ENCODE data around the gene CENPE. TPM values are rescaled to one million over a fixed set of nuclear protein-coding genes. Genes with fewer than 3 reads are reported as not detected.
"Not testable (repeated sequence)": the region's sequence is repeated elsewhere in the genome, so short reads cannot be mapped to it uniquely, and the experiment has no call there.

CENPE gene
- total RNA-seq, 1 donor from 2014 or later: 8.5 TPM

DNA sequence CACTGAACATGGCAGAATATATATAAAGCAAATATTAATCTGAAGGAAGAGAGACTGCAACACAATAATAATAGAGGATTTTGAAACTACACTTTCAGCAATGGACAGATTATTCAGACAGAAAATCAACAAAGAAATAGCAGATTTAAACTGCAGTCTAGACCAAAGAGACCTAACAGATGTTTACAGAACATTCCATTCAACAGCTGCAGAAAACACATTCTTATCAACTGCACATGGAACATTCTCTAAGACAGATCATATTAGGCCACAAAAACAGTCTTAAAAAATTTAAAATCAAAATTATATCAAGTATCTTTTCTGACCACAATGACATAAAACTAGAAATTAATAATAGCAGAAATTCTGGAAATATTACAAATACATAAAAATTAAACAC, 27.1 kb downstream of the CENPE start:
- TF ChIP-seq, protein P1, sequence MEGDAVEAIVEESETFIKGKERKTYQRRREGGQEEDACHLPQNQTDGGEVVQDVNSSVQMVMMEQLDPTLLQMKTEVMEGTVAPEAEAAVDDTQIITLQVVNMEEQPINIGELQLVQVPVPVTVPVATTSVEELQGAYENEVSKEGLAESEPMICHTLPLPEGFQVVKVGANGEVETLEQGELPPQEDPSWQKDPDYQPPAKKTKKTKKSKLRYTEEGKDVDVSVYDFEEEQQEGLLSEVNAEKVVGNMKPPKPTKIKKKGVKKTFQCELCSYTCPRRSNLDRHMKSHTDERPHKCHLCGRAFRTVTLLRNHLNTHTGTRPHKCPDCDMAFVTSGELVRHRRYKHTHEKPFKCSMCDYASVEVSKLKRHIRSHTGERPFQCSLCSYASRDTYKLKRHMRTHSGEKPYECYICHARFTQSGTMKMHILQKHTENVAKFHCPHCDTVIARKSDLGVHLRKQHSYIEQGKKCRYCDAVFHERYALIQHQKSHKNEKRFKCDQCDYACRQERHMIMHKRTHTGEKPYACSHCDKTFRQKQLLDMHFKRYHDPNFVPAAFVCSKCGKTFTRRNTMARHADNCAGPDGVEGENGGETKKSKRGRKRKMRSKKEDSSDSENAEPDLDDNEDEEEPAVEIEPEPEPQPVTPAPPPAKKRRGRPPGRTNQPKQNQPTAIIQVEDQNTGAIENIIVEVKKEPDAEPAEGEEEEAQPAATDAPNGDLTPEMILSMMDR (IDR thresholded peaks at IDR 0.05; ENCODE audit: partially characterized antibody, unreplicated experiment): no peak
- Mint-ChIP-seq H3K9me3 (ENCODE audit: unreplicated experiment) (peaks cover 3% of the 10 kb centered on the region), H3K4me1 (ENCODE audit: low read depth, unreplicated experiment) (no peaks in the 10 kb centered on the region), H3K27me3 (ENCODE audit: unreplicated experiment) (no peaks in the 10 kb centered on the region), H3K36me3 (ENCODE audit: unreplicated experiment) (peaks cover 11% of the 10 kb centered on the region), H3K27ac (ENCODE audit: unreplicated experiment) (no peak overlapping the region), H3K4me3 (ENCODE audit: unreplicated experiment) (no peak overlapping the region)
- no peak for DNase-seq

DNA sequence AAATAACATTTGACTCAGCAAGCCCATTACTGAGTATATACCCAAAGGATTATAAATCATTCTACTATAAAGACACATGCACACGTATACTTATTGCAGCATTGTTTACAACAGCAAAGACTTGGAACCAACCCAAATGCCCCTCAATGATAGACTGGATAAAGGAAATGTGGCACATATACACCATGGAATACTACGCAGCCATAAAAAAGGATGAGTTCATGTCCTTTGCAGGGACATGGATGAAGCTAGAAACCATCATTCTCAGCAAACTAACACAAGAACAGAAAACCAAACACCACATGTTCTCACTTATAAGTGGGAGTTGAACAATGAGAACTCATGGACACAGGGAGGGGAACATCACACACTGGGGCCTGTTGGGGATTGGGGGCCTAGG, 28.4 kb downstream of the CENPE start:
- H3K27ac Mint-ChIP-seq (ENCODE audit: unreplicated experiment); H3K9me3 Mint-ChIP-seq (ENCODE audit: unreplicated experiment); H3K27me3 Mint-ChIP-seq (ENCODE audit: unreplicated experiment); H3K4me1 Mint-ChIP-seq (ENCODE audit: low read depth, unreplicated experiment); H3K4me3 Mint-ChIP-seq (ENCODE audit: unreplicated experiment); DNase-seq: not testable (repeated sequence)
- peaks cover 11% of the 10 kb centered on the region for H3K36me3 Mint-ChIP-seq (ENCODE audit: unreplicated experiment)

DNA sequence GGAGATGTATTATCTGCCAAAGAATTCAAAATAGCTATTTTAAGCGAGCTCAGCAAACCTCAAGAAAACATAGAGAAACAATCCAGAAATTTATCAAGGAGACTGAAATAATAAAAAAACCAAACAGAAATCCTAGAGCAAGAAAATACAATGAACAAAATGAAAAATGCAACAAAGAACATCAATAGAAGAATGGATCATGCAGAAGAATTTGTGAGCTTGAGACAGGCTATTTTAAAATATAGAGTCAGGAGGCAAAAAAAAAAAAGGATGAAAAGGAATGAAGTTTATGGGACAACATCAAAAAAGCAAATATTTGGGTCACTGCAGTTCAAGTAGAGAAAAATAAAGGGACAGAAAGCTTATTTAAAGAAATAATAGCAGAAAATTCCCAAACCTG, 29.1 kb downstream of the CENPE start:
- Mint-ChIP-seq H3K4me1 (ENCODE audit: low read depth, unreplicated experiment) (no peaks in the 10 kb centered on the region), H3K9me3 (ENCODE audit: unreplicated experiment) (peaks cover 3% of the 10 kb centered on the region), H3K4me3 (ENCODE audit: unreplicated experiment) (no peak overlapping the region), H3K27ac (ENCODE audit: unreplicated experiment) (no peak overlapping the region), H3K27me3 (ENCODE audit: unreplicated experiment) (no peaks in the 10 kb centered on the region), H3K36me3 (ENCODE audit: unreplicated experiment) (peaks cover 11% of the 10 kb centered on the region)
- no peak for DNase-seq
- TF ChIP-seq, protein P1 (IDR thresholded peaks at IDR 0.05; ENCODE audit: partially characterized antibody, unreplicated experiment): no peak

DNA sequence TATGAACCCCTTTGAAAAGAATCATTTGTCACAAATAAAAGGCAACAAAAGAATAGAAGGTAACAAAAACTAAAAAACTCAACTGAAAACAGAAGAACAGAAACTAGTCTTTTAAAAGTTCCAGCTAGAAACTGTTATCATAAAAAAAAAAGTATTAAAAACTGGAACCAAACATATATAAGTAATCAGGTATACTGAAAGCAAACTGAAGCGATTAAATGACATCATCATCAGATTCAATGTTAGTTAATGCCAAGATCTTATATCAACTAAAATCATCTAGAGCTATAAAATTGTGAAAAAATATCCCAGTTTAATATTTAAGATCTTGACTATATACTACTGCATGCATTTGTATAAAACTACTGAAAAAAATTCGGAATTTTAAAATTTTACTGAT, 36.0 kb downstream of the CENPE start:
- Mint-ChIP-seq H3K27ac (ENCODE audit: unreplicated experiment) (no peak overlapping the region), H3K36me3 (ENCODE audit: unreplicated experiment) (no peaks in the 10 kb centered on the region), H3K27me3 (ENCODE audit: unreplicated experiment) (no peaks in the 10 kb centered on the region), H3K4me1 (ENCODE audit: low read depth, unreplicated experiment) (no peaks in the 10 kb centered on the region), H3K4me3 (ENCODE audit: unreplicated experiment) (no peak overlapping the region), H3K9me3 (ENCODE audit: unreplicated experiment) (no peaks in the 10 kb centered on the region)
- TF ChIP-seq, protein P1 (IDR thresholded peaks at IDR 0.05; ENCODE audit: partially characterized antibody, unreplicated experiment): no peak
- no peak for DNase-seq

DNA sequence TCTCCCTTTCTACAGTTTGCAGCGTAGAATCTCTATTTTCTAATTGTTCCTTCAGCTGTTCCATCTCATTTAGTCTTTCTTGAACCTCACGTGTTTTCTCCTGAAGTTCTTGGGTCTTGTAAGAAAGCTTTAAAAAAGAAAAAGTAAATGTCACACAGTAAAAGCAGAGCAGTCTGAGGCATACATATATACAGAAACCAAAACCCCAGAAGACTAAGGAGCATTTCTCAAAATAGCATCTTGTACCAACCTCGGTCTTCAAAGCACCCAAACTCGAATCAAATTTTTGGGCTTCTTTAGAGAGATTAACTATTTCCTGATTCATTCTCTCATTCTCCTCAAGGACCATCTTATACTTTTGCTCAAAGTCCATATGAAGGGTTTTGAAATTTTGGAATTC, 39.4 kb downstream of the CENPE start:
- no peak overlapping the region for H3K27ac Mint-ChIP-seq (ENCODE audit: unreplicated experiment)
- no peaks in the 10 kb centered on the region for H3K4me1 Mint-ChIP-seq (ENCODE audit: low read depth, unreplicated experiment)
- H3K27me3 Mint-ChIP-seq (ENCODE audit: unreplicated experiment): no peaks in the 10 kb centered on the region
- H3K4me3 Mint-ChIP-seq (ENCODE audit: unreplicated experiment): no peak overlapping the region
- H3K9me3 Mint-ChIP-seq (ENCODE audit: unreplicated experiment): no peaks in the 10 kb centered on the region
- no peak for DNase-seq
- no peaks in the 10 kb centered on the region for H3K36me3 Mint-ChIP-seq (ENCODE audit: unreplicated experiment)
- TF ChIP-seq, protein P1 (IDR thresholded peaks at IDR 0.05; ENCODE audit: partially characterized antibody, unreplicated experiment): no peak

DNA sequence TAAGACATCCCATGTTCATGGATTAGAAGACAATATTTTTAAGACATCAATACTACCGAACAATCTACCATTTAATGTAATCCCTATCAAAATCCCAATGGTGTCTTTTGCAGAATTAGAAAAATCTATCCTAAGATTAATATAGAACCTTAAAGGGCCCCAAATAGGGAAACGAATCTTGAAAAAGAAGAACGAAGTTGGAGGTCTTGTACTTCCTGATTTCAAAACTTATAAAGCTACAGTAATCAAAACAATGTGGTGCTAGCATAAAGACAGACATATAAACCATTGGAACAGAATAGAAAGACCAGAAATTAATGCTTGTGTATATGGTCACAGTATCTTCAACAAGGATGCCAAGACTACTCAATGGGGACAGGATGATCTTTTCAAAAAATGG, 42.0 kb downstream of the CENPE start:
- no peak for DNase-seq
- no peaks in the 10 kb centered on the region for H3K9me3 Mint-ChIP-seq (ENCODE audit: unreplicated experiment)
- H3K36me3 Mint-ChIP-seq (ENCODE audit: unreplicated experiment): no peaks in the 10 kb centered on the region
- no peak overlapping the region for H3K4me3 Mint-ChIP-seq (ENCODE audit: unreplicated experiment)
- H3K27me3 Mint-ChIP-seq (ENCODE audit: unreplicated experiment): no peaks in the 10 kb centered on the region
- no peaks in the 10 kb centered on the region for H3K4me1 Mint-ChIP-seq (ENCODE audit: low read depth, unreplicated experiment)
- H3K27ac Mint-ChIP-seq (ENCODE audit: unreplicated experiment): no peak overlapping the region
- TF ChIP-seq, protein P1 (IDR thresholded peaks at IDR 0.05; ENCODE audit: partially characterized antibody, unreplicated experiment): no peak
